Liver (tissue), 9 donors: ENCODE measurements around the gene THBS2. TPM values are rescaled to one million over a fixed set of nuclear protein-coding genes. Genes with fewer than 3 reads are reported as not detected.
A peak's percentile ranks its signal among the peaks of the same experiment; 100 is the strongest.

Experiments used
- DNase-seq: peaks from one replicate; pipeline ENCODE4 v3.0.0-alpha.2; 2017; ENCODE audit warnings: low spot score
- H3K27ac ChIP-seq, 2 donors: one replicate each; pipeline ENCODE4 v1.7.0; 2013; ENCODE audit warnings: inconsistent platforms in 2 of 2, low read length in 2 of 2, control low read depth in 1 of 2, low read depth in 1 of 2, mild to moderate bottlenecking in 1 of 2
- H3K27me3 ChIP-seq, 4 donors: one replicate each; pipeline versions ENCODE4 v1.6.1 to v1.7.0; 2013; ENCODE audit warnings: low read length in 3 of 4, inconsistent platforms in 1 of 4, mild to moderate bottlenecking in 1 of 4, moderate library complexity in 1 of 4; ENCODE audit not compliant: control insufficient read depth in 4 of 4, insufficient read depth in 4 of 4
- H3K36me3 ChIP-seq, 4 donors: one replicate each; pipeline versions ENCODE4 v1.6.1 to v1.7.0; 2013; ENCODE audit warnings: low read length in 3 of 4, mild to moderate bottlenecking in 3 of 4, low read depth in 1 of 4, moderate library complexity in 1 of 4; ENCODE audit not compliant: control insufficient read depth in 4 of 4, insufficient read depth in 3 of 4
- H3K4me1 ChIP-seq, 4 donors: one replicate each; pipeline versions ENCODE4 v1.6.1 to v1.7.0; 2013; ENCODE audit warnings: low read length in 3 of 4, mild to moderate bottlenecking in 3 of 4, moderate library complexity in 1 of 4; ENCODE audit not compliant: control insufficient read depth in 4 of 4, insufficient read depth in 4 of 4
- H3K4me3 ChIP-seq, 3 donors: one replicate each; pipeline versions ENCODE4 v1.6.1 to v1.7.0; 2013; ENCODE audit warnings: low read length in 3 of 3, control low read depth in 1 of 3, low read depth in 1 of 3, mild to moderate bottlenecking in 1 of 3
- H3K9ac ChIP-seq, 2 donors: one replicate each; pipeline ENCODE4 v1.7.0; 2013; ENCODE audit warnings: low read length in 2 of 2, mild to moderate bottlenecking in 2 of 2, moderate library complexity in 2 of 2, control low read depth in 1 of 2, low read depth in 1 of 2
- H3K9me3 ChIP-seq, 4 donors: one replicate each; pipeline versions ENCODE4 v1.6.1 to v1.7.0; 2013; ENCODE audit warnings: low read length in 3 of 4; ENCODE audit not compliant: control insufficient read depth in 4 of 4
- CTCF ChIP-seq: fragments of 150-350 bp; IDR thresholded peaks from 2 replicates; pipeline ENCODE4 v1.5.1; 2017; ENCODE audit warnings: improper control_type of control experiment, low read depth, low read length; ENCODE audit not compliant: missing input control
- EGR1 ChIP-seq, 2 donors: IDR thresholded peaks; 2 replicates each; pipeline ENCODE4 v1.6.1; 2016 to 2018; ENCODE audit warnings: antibody characterized with exemption in 2 of 2, low read depth in 2 of 2
- FOXA1 ChIP-seq: IDR thresholded peaks from 2 replicates; pipeline ENCODE4 v1.6.1; 2016; ENCODE audit warnings: antibody characterized with exemption
- FOXA2 ChIP-seq: IDR thresholded peaks from 2 replicates; pipeline ENCODE4 v1.6.1; 2016; ENCODE audit warnings: antibody characterized with exemption
- HNF4A ChIP-seq, 2 donors: conservative IDR thresholded peaks; 2 replicates each; pipeline ENCODE4 v1.6.1; 2016; ENCODE audit warnings: antibody characterized with exemption in 2 of 2, mild to moderate bottlenecking in 2 of 2
- HNF4G ChIP-seq: IDR thresholded peaks from 2 replicates; pipeline ENCODE4 v1.6.1; 2016; ENCODE audit warnings: antibody characterized with exemption
- JUND ChIP-seq, 2 donors: IDR thresholded peaks; 2 replicates each; pipeline ENCODE4 v1.6.1; 2016; ENCODE audit warnings: antibody characterized with exemption in 2 of 2
- MAX ChIP-seq: IDR thresholded peaks from 2 replicates; pipeline ENCODE4 v1.6.1; 2016; ENCODE audit warnings: antibody characterized with exemption
- NR2F2 ChIP-seq: IDR thresholded peaks from 2 replicates; pipeline ENCODE4 v1.6.1; 2016; ENCODE audit warnings: antibody characterized with exemption
- RAD21 ChIP-seq, 2 donors: IDR thresholded peaks; 2 replicates each; pipeline ENCODE4 v1.6.1; 2016; ENCODE audit warnings: antibody characterized with exemption in 2 of 2, mild to moderate bottlenecking in 2 of 2
- RXRA ChIP-seq, 2 donors: IDR thresholded peaks; 2 replicates each; pipeline ENCODE4 v1.6.1; 2017 to 2018; ENCODE audit warnings: antibody characterized with exemption in 2 of 2, mild to moderate bottlenecking in 1 of 2
- SP1 ChIP-seq: IDR thresholded peaks from 2 replicates; pipeline ENCODE4 v1.6.1; 2018; ENCODE audit warnings: antibody characterized with exemption, mild to moderate bottlenecking
- TAF1 ChIP-seq: conservative IDR thresholded peaks from 2 replicates; pipeline ENCODE4 v1.6.1; 2016; ENCODE audit warnings: antibody characterized with exemption, mild to moderate bottlenecking
- YY1 ChIP-seq: IDR thresholded peaks from 2 replicates; pipeline ENCODE4 v1.6.1; 2016; ENCODE audit warnings: antibody characterized with exemption, mild to moderate bottlenecking
- ZBTB33 ChIP-seq: IDR thresholded peaks from 2 replicates; pipeline ENCODE4 v1.6.1; 2016; ENCODE audit warnings: antibody characterized with exemption
- WGBS: extraction: QIAGEN DNeasy Blood & Tissue Kit; methylation state at CpG from one replicate; pipeline ENCODE4 v1.1.7; 2013; 5-methylcytosine and 5-hydroxymethylcytosine counted together
- polyA plus RNA-seq, 2 donors: library from polyadenylated mRNA; stranded (reverse) in 1 of 2; unstranded in 1 of 2; fragments of 200-250 nt in 1 of 2; fragments of >200 nt in 1 of 2; fragmentation: Nextera tagmentation in 1 of 2; extraction: Ambion mirVana in 1 of 2; gene quantifications; one replicate each; pipeline versions ENCODE4 v1.2.1 to v1.2.3, GENCODE V29; 2013 to 2015
- total RNA-seq, 2 donors: library from RNA; depleted of rRNA; stranded (reverse); fragments of >200 nt; gene quantifications; one replicate each; pipeline ENCODE4 v1.2.3, GENCODE V29; 2014
- donor health status: healthy.
- donor health status: healthy.
- donor health status: healthy.
- donor health status: healthy.
- donor health status: healthy.

The THBS2 gene
- total and polyA plus RNA-seq, 4 donors: 0.35 to 7.6 (median 6.2) TPM

GRCh38 chr6:169289257-169289618, 35.6 kb upstream of the THBS2 start:
- TF ChIP-seq NR2F2 (no peak), RXRA (IDR thresholded peaks at IDR 0.05) (no peak), YY1 (no peak), TAF1 (no peak), MAX (no peak), FOXA2 (no peak), FOXA1 (no peak), EGR1 (IDR thresholded peaks at IDR 0.05; ENCODE audit: low read depth in 2 of 2) (no peak), JUND (IDR thresholded peaks at IDR 0.05) (no peak), HNF4A (conservative IDR thresholded peaks at IDR 0.05) (no peak)
- 82% methylated on average over 5 of the region's 5 CpGs for WGBS
- no peak overlapping the region for H3K27ac ChIP-seq

GRCh38 chr6:169288591-169288990, 34.9 kb upstream of the THBS2 start:
- no peaks in the 10 kb centered on the region for H3K36me3 ChIP-seq
- TF ChIP-seq SP1 (no peak), NR2F2 (no peak), CTCF (no peak), ZBTB33 (no peak), FOXA1 (no peak), JUND (IDR thresholded peaks at IDR 0.05) (no peak)
- 82% methylated on average over 10 of the region's 10 CpGs for WGBS
- no peak overlapping the region for H3K4me3 ChIP-seq
- H3K27me3 ChIP-seq: no peaks in the 10 kb centered on the region
- no peak for DNase-seq
- H3K9me3 ChIP-seq: no peaks in the 10 kb centered on the region
- H3K9ac ChIP-seq: no peak overlapping the region
- no peaks in the 10 kb centered on the region for H3K4me1 ChIP-seq
- H3K27ac ChIP-seq: no peak overlapping the region

More at GRCh38 chr6:169289257-169289618, 35.6 kb upstream of the THBS2 start:
- H3K9ac ChIP-seq: no peak overlapping the region
- H3K9me3 ChIP-seq: peaks cover 0 to under 1% (median 0%) of the 10 kb centered on the region in 4 donors
- no peaks in the 10 kb centered on the region for H3K36me3 ChIP-seq
- no peaks in the 10 kb centered on the region for H3K27me3 ChIP-seq
- H3K4me1 ChIP-seq: no peaks in the 10 kb centered on the region
- DNase-seq: no peak
- H3K4me3 ChIP-seq: no peak overlapping the region

- WGBS: 72% methylated on average over 6 of the region's 6 CpGs
- H3K27me3 ChIP-seq: no peaks in the 10 kb centered on the region
These were observed 34.0 kb upstream of the THBS2 start for GRCh38 chr6:169287675-169288074.

More at GRCh38 chr6:169287675-169288074, 34.0 kb upstream of the THBS2 start:
- DNase-seq: no peak
- H3K36me3 ChIP-seq: no peaks in the 10 kb centered on the region
- TF ChIP-seq TAF1: no peak
- peak in 1 of 2 donors; percentile 9 for TF ChIP-seq RAD21 (IDR thresholded peaks at IDR 0.05)
- no peak for TF ChIP-seq HNF4G
- no peak for TF ChIP-seq FOXA2
- H3K9me3 ChIP-seq: no peaks in the 10 kb centered on the region
- no peak overlapping the region for H3K9ac ChIP-seq
- no peak overlapping the region for H3K27ac ChIP-seq
- H3K4me3 ChIP-seq: no peak overlapping the region
- H3K4me1 ChIP-seq: no peaks in the 10 kb centered on the region
